Esophagus muscularis mucosa (tissue), 3 donors: Measurements from ENCODE around the gene ZFPM1.

Source experiments
- POLR2A ChIP-seq: fragments of 450-650 bp; IDR thresholded peaks from one replicate; pipeline ENCODE4 v1.6.1; 2017; ENCODE audit warnings: antibody characterized with exemption, moderate library complexity, mild to moderate bottlenecking, low read depth
- POLR2AphosphoS5 ChIP-seq, 2 donors: sonication (generic); formaldehyde crosslinking; IDR thresholded peaks; one replicate each; pipeline ENCODE4 v1.6.1; 2017; ENCODE audit warnings: antibody characterized with exemption in 2 of 2
- TF ChIP-seq, protein P1 (sequence below), 3 experiments: fragments of 200-600 bp in 2 of 3; fragments of 450-650 bp in 1 of 3; sonication (generic) in 2 of 3; IDR thresholded peaks; one replicate each; pipeline ENCODE4 v1.5.1; 2017 to 2019; ENCODE audit warnings: antibody characterized with exemption in 3 of 3, mild to moderate bottlenecking in 2 of 3, moderate library complexity in 1 of 3

DNA sequence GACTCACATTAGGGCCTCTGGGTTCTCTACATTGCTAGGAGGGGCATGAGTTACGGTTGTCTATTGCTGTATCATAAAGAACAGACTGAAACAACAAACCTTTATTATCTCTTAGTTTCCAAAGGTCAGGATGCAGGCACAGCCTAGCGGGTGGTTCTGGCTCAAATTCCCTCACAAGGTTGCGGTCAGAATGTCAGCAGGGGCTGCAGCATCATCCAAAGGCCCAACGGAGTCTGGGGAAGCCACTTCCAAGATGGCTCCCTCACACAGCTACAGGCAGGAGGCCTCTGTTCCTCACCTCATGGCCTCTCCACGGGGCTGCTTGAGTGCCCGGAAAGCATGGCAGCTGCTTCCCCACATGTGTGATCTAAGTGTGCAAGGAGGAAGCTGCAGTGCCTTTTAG, 29.6 kb upstream of the ZFPM1 start:
- TF ChIP-seq, protein P1, sequence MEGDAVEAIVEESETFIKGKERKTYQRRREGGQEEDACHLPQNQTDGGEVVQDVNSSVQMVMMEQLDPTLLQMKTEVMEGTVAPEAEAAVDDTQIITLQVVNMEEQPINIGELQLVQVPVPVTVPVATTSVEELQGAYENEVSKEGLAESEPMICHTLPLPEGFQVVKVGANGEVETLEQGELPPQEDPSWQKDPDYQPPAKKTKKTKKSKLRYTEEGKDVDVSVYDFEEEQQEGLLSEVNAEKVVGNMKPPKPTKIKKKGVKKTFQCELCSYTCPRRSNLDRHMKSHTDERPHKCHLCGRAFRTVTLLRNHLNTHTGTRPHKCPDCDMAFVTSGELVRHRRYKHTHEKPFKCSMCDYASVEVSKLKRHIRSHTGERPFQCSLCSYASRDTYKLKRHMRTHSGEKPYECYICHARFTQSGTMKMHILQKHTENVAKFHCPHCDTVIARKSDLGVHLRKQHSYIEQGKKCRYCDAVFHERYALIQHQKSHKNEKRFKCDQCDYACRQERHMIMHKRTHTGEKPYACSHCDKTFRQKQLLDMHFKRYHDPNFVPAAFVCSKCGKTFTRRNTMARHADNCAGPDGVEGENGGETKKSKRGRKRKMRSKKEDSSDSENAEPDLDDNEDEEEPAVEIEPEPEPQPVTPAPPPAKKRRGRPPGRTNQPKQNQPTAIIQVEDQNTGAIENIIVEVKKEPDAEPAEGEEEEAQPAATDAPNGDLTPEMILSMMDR (IDR thresholded peaks at IDR 0.05): no peak
- TF ChIP-seq POLR2AphosphoS5 (IDR thresholded peaks at IDR 0.05) (no peak), POLR2A (no peak)
